Osteoblast (primary cell): ENCODE measurements around the gene NHSL2. TPM values are rescaled to one million over a fixed set of nuclear protein-coding genes. Genes with fewer than 3 reads are reported as not detected.

Experiments used
- DNase-seq: peaks from one replicate; pipeline ENCODE4 v3.0.0; 2011; ENCODE audit warnings: low spot score, mixed read lengths; ENCODE audit not compliant: insufficient read length; ENCODE audit errors: missing footprints
- H2AFZ ChIP-seq: 2 replicates; pipeline ENCODE4 v1.6.0; 2011; ENCODE audit warnings: mild to moderate bottlenecking, low read length
- H3K27ac ChIP-seq: 2 replicates; pipeline ENCODE4 v1.5.1; 2011; ENCODE audit warnings: mild to moderate bottlenecking, low read depth, low read length, moderate library complexity
- H3K27me3 ChIP-seq: 2 replicates; pipeline ENCODE4 v1.6.0; 2012; ENCODE audit warnings: mild to moderate bottlenecking, control low read depth, inconsistent platforms, low read length, moderate library complexity; ENCODE audit not compliant: insufficient read depth
- H3K36me3 ChIP-seq: 2 replicates; pipeline ENCODE4 v1.5.1; 2011; ENCODE audit warnings: mild to moderate bottlenecking, low read length, control low read depth, moderate library complexity; ENCODE audit not compliant: insufficient read depth
- H3K4me1 ChIP-seq: 2 replicates; pipeline ENCODE4 v1.5.1; 2011; ENCODE audit warnings: mild to moderate bottlenecking, low read length, control low read depth, moderate library complexity; ENCODE audit not compliant: insufficient read depth
- H3K4me2 ChIP-seq: 2 replicates; pipeline ENCODE4 v1.6.0; 2011; ENCODE audit warnings: mild to moderate bottlenecking, low read length; ENCODE audit not compliant: insufficient read depth
- H3K4me3 ChIP-seq: fragments of 200-600 bp; sonication (generic); 3 replicates; pipeline ENCODE4 v1.5.1; 2012; ENCODE audit warnings: mild to moderate bottlenecking, low read length, inconsistent platforms; ENCODE audit not compliant: insufficient read depth
- H3K79me2 ChIP-seq: 2 replicates; pipeline ENCODE4 v1.6.0; 2012; ENCODE audit warnings: mild to moderate bottlenecking, low read length, control low read depth, inconsistent platforms; ENCODE audit not compliant: insufficient read depth
- H3K9me3 ChIP-seq: 2 replicates; pipeline ENCODE4 v1.5.1; 2011; ENCODE audit warnings: low read depth, low read length, control low read depth
- H4K20me1 ChIP-seq: 2 replicates; pipeline ENCODE4 v1.6.0; 2012; ENCODE audit warnings: mild to moderate bottlenecking, low read length, control low read depth; ENCODE audit not compliant: insufficient read depth
- CTCF ChIP-seq: IDR thresholded peaks from 2 replicates; pipeline ENCODE4 v1.5.1; 2011; ENCODE audit warnings: mild to moderate bottlenecking, low read depth, low read length, moderate library complexity; ENCODE audit errors: extremely low read depth
- total RNA-seq: library from RNA; depleted of rRNA; stranded (reverse); fragments of >200 nt; gene quantifications from 2 replicates; pipeline ENCODE4 v1.2.3, GENCODE V29; 2012

NHSL2 gene
- total RNA-seq, 1 donor: 1.1 TPM

DNA sequence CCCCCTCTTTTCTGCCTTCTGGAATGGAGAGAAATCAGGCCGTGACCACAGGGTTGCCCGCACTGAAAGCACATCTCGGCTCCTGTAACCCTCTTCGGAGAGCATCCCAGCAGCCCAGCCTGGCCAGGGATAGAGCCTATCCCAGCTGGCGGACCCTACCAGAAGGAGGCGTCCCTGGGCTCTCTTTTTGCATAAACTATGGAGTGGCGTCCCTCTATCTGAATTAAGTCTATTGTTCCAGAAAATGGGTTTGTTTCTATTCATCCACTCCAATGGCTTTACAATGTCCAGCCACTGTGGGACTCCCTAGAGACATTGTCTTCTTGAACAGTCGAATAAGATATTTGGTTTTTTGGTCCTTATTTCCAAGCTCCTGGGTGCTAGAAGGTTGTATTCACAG lies 689 bp upstream of the NHSL2 start:
- no peaks in the 10 kb centered on the region for H3K36me3 ChIP-seq
- H3K27me3 ChIP-seq: peaks cover 50% of the 10 kb centered on the region
- no peaks in the 10 kb centered on the region for H4K20me1 ChIP-seq
- peak overlapping the region; percentile 62 for H3K4me3 ChIP-seq
- H3K4me1 ChIP-seq: no peaks in the 10 kb centered on the region
- no peak overlapping the region for H3K27ac ChIP-seq
- no peak overlapping the region for H2AFZ ChIP-seq
- peak overlapping the region; percentile 76 for H3K4me2 ChIP-seq
- no peaks in the 10 kb centered on the region for H3K79me2 ChIP-seq
- TF ChIP-seq CTCF: peak; percentile 37
- no peak for DNase-seq
- H3K9me3 ChIP-seq: no peaks in the 10 kb centered on the region

- Histone ChIP-seq H2AFZ (no peak overlapping the region), H3K79me2 (no peaks in the 10 kb centered on the region), H3K4me2 (peak overlapping the region; percentile 76), H3K27me3 (peaks cover 44% of the 10 kb centered on the region), H3K4me1 (no peaks in the 10 kb centered on the region), H3K27ac (no peak overlapping the region), H4K20me1 (no peaks in the 10 kb centered on the region), H3K9me3 (no peaks in the 10 kb centered on the region), H3K4me3 (peak overlapping the region; percentile 62), H3K36me3 (no peaks in the 10 kb centered on the region)
- TF ChIP-seq CTCF: no peak
- no peak for DNase-seq
These were observed 513 bp downstream of the NHSL2 start for GRCh38 chrX:71910986-71911730.

GRCh38 chrX:71911731-71912050 lies 1.0 kb downstream of the NHSL2 start:
- Histone ChIP-seq H3K27ac (no peak overlapping the region), H2AFZ (no peak overlapping the region), H3K27me3 (peaks cover 39% of the 10 kb centered on the region), H4K20me1 (no peaks in the 10 kb centered on the region), H3K79me2 (no peaks in the 10 kb centered on the region), H3K4me1 (no peaks in the 10 kb centered on the region), H3K4me2 (peak overlapping the region; percentile 49), H3K9me3 (no peaks in the 10 kb centered on the region), H3K36me3 (no peaks in the 10 kb centered on the region), H3K4me3 (peak overlapping the region; percentile 62)
- TF ChIP-seq CTCF: no peak
- peak; percentile 78 for DNase-seq

DNA sequence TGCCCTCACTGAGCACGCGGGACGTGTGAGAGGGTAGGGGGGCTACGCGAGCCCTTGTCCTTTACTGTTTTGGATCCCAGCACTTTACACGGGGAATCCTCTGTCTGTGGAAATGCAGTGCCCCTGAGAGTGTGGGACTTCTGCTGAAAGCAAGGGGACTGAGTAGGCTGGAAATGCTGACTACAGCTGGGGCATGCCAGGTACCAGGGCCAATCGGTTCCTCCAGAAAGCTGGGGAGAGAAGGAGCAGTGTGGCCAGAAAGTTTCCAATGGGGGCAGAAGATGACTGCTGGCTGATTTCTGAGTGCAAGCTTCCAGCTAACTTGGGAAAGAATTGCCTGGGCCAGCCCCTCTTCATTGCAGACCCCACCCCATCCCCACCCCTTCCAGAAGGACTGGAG lies 1.5 kb downstream of the NHSL2 start:
- DNase-seq: no peak
- no peaks in the 10 kb centered on the region for H4K20me1 ChIP-seq
- no peaks in the 10 kb centered on the region for H3K9me3 ChIP-seq
- no peak for TF ChIP-seq CTCF
- no peaks in the 10 kb centered on the region for H3K4me1 ChIP-seq
- H3K36me3 ChIP-seq: no peaks in the 10 kb centered on the region
- H3K27me3 ChIP-seq: peaks cover 35% of the 10 kb centered on the region
- no peaks in the 10 kb centered on the region for H3K79me2 ChIP-seq
- H2AFZ ChIP-seq: no peak overlapping the region
- H3K4me3 ChIP-seq: peak overlapping the region; percentile 62
- H3K4me2 ChIP-seq: peak overlapping the region; percentile 49
- H3K27ac ChIP-seq: no peak overlapping the region
